K562 (cell line): ENCODE measurements around the gene KIAA0513. TPM values are rescaled to one million over a fixed set of nuclear protein-coding genes. Genes with fewer than 3 reads are reported as not detected.

Experiments
- BCL6 ChIP-seq: fragments of 250-450 bp; sonication (Bioruptor Pico); IDR thresholded peaks from 2 replicates; pipeline ENCODE4 v1.4.0; 2020
- CHAMP1 ChIP-seq: fragments of 450-650 bp; IDR thresholded peaks from 2 replicates; pipeline ENCODE4 v1.6.1; 2016; ENCODE audit warnings: mild to moderate bottlenecking
- MITF ChIP-seq: IDR thresholded peaks from 2 replicates; pipeline ENCODE4 v1.6.1; 2014; ENCODE audit warnings: antibody characterized with exemption
- NR2C1 ChIP-seq, 2 experiments: fragments of 450-650 bp; IDR thresholded peaks; 2 replicates each; pipeline ENCODE4 v1.6.1; 2017; ENCODE audit warnings: mild to moderate bottlenecking in 2 of 2, antibody characterized with exemption in 1 of 2, inconsistent platforms in 1 of 2, missing compliant biosample characterization in 1 of 2, missing genetic modification characterization in 1 of 2
- POLR2G ChIP-seq: fragments of 200-400 bp; formaldehyde crosslinking; IDR thresholded peaks from 2 replicates; pipeline ENCODE4 v1.6.1; 2017; ENCODE audit warnings: low read depth, mild to moderate bottlenecking, antibody characterized with exemption, low read length, moderate library complexity
- STAT6 ChIP-seq: sonication (generic); formaldehyde crosslinking; IDR thresholded peaks from 2 replicates; pipeline ENCODE4 v1.8.1; 2023; ENCODE audit warnings: mild to moderate bottlenecking, missing genetic modification reagents
- TAF7 ChIP-seq: fragments of 450-650 bp; IDR thresholded peaks from 2 replicates; pipeline ENCODE4 v1.6.1; 2016; ENCODE audit warnings: missing genetic modification characterization, missing compliant biosample characterization
- TGIF2 ChIP-seq: sonication (generic); formaldehyde crosslinking; IDR thresholded peaks from 2 replicates; pipeline ENCODE4 v1.8.1; 2022; ENCODE audit warnings: mild to moderate bottlenecking, missing genetic modification reagents, moderate library complexity
- ZNF311 ChIP-seq: fragments of 250-450 bp; sonication (Bioruptor Pico); IDR thresholded peaks from 2 replicates; pipeline ENCODE4 v1.4.0; 2020; ENCODE audit warnings: mild to moderate bottlenecking, moderate library complexity
- ZNF407 ChIP-seq: fragments of 450-650 bp; IDR thresholded peaks from 2 replicates; pipeline ENCODE4 v1.6.1; 2016; ENCODE audit warnings: low read depth
- polyA plus RNA-seq, 8 experiments: library from polyadenylated mRNA; depleted of rRNA in 4 of 8; stranded (reverse) in 5 of 8; unstranded in 3 of 8; fragments of >200 nt; fragmentation: Nextera tagmentation in 2 of 8; fragmentation: Illumina TruSeq in 1 of 8; extraction: Ambion mirVana in 2 of 8; extraction: Trizol in 1 of 8; gene quantifications; 2 replicates each; pipeline versions ENCODE4 v1.2.1 to v1.2.3, GENCODE V29; 2011 to 2014; ENCODE audit warnings: inconsistent platforms in 1 of 8, missing spikeins in 1 of 8
- total RNA-seq, 7 experiments: library from RNA; depleted of rRNA in 6 of 7; stranded (reverse); fragments of >200 nt in 6 of 7; fragmentation: Illumina TruSeq in 2 of 7; extraction: Trizol in 2 of 7; gene quantifications; 2 replicates each; pipeline versions ENCODE4 v1.2.1 to v1.2.3, GENCODE V29; 2011 to 2021; ENCODE audit warnings: low replicate concordance in 1 of 7

KIAA0513 gene
- total and polyA plus RNA-seq, 9 of the 15 experiments (the other 6 are each of a cell fraction or from before 2014, with no cell fraction given), result 0.18 to 13.7 (median 10.2) TPM

- peak; percentile 94 for TF ChIP-seq ZNF407
- TF ChIP-seq BCL6, result no peak
- no peak for TF ChIP-seq MITF
- TF ChIP-seq TGIF2 (CRISPR knock-in tag), result 0 out of 2 replicates have a peak, but pooled peaks have one; percentile 53
- TF ChIP-seq NR2C1 (IDR thresholded peaks at IDR 0.05), result peak; percentile 98
- peak; percentile 99 for TF ChIP-seq NR2C1 (tag; IDR thresholded peaks at IDR 0.05)
- TF ChIP-seq ZNF311 (CRISPR knock-in tag), result 0 out of 2 replicates have a peak, but pooled peaks have one; percentile 52
- no peak for TF ChIP-seq CHAMP1
- TF ChIP-seq POLR2G, result peak; percentile 95
- peak; percentile 56; the same call in 1 of the 2 replicates for TF ChIP-seq STAT6 (CRISPR knock-in tag)
- peak; percentile 79 for TF ChIP-seq TAF7
Observed at GRCh38 chr16:85010931-85011845, 16.4 kb upstream of the KIAA0513 start, which contains the start of gene ZDHHC7 (continued).
